GM21367 (cell line): ENCODE results near the gene BBS12.

Experiments used
- ATAC-seq: cut with Tn5 transposase; IDR thresholded peaks from one replicate; pipeline ENCODE4 v1.9.1; 2021; ENCODE audit not compliant: unreplicated experiment

BBS12 gene

DNA sequence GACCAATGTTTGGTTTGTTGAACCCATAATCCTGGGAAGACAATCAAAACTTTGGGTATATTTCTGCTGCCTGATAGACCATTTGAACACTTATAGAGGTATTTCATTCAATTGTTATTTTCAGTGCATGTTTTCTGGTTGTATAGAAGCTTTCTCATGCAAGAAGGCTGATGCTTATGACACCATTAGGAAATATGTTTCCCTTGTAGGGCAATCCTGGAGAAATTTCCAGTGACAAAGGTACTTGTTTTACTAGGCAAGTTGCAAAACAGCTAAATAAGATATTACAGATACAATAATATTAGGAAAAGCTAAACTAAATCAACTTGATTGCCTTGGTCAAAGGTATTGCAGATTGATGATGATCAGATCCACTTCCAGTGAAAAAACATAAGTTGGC, 61.3 kb downstream of the BBS12 start:
- no peak for ATAC-seq
